ENCODE data around the gene ZFYVE16.
"Not testable (repeated sequence)": the region's sequence is repeated elsewhere in the genome, so short reads cannot be mapped to it uniquely, and the experiment has no call there.

Gene ZFYVE16

DNA sequence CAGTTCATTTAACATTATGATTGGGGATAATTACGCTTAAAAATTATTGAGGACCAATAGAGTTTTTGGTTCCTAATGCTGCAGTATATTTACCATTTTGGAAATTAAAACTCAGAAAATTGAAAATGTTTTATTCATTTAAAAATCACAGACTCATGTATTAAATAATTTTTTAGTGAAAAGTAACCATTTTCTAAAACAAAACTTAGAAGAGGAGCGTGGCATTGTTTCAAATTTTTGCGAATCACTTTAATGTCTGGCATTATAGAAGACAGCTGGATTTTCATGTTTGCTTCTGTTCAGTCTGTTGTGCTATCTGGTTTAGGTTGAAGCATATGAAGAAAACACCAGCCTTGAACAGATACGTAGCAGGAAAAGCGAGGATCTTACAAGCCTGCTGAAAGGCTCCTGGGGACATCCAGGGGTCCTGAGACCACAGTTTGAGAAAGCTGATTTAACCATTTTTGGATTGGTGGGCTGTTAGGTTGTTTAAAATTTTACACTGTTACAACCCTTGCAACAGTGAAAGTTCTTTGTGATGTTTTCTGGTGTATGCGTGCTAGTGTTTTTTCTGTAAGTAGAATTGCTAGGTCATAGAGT lies 1.6 kb downstream of the ZFYVE16 start:
- DNase-seq (ENCODE audit: low read depth, low spot score), result peak; percentile 23

DNA sequence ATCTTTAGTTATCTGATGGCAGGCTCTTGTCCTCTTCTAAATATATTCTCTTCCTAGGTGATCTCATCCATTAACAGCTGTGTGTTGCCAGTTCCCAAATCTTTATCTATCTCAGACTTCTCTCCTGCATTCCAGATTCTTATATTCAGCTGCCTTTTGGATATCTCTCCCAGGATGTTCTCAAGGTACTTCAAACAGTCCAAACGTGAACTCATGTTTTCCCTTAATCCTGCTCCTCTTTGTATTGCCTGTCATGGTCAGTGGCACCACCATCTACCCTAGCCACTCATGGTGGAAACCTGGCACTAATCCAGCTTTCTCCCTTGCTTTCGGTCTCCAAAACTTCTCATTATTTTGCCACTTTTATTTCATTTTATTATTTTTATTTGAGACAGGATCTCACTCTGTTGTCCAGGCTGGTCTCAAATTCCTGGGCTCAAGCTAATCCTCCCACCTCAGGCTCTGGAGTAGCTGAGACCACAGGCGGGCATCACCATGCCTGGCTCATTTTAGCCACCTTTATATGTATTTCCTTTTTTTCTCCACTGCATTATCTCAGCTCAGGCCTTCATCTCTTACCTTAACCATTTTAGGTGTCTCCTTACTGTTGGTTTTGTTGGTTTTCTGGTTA lies 3.8 kb downstream of the ZFYVE16 start:
- DNase-seq (ENCODE audit: low read depth, low spot score), result no peak

DNA sequence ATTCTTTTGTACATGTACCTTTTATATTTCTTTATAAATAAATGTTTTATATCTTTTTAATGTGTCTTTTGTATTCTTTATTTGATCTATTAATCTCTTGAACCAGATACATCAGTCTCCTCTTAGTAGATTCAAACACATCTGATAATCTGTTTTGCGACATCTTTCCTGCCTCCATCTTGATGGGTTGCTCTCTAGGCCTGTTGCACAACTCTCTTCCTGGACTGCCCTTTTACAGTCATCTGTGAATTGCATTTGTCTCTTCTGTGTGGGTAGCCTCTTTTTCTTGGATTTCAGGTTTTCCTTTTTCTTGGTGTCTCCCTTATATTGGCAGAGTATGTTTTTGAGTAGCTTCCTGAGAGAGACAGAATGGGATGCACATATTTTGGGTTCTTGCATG lies 6.2 kb downstream of the ZFYVE16 start:
- no peak for DNase-seq (ENCODE audit: low read depth, low spot score)

DNA sequence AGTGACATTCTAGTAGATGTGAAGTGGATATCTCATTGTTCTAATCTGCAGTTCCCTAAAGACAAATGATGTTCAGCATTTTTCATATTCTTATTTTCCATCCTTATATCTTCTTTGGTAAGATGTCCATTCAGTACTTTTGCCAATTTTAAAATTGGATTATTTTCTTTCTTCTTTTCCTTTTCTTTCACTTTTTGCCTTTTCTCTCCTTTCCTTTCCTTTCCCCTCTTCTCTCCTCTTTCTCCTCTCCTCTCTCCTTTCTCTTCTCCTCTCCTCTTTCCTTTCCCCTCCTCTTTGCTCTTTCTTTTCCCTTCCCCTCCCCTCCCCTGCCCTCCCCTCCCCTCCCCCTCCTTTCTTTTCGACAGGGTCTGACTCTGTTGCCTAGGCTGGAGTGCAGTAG lies 10.1 kb downstream of the ZFYVE16 start:
- DNase-seq (ENCODE audit: low read depth, low spot score), result no peak

DNA sequence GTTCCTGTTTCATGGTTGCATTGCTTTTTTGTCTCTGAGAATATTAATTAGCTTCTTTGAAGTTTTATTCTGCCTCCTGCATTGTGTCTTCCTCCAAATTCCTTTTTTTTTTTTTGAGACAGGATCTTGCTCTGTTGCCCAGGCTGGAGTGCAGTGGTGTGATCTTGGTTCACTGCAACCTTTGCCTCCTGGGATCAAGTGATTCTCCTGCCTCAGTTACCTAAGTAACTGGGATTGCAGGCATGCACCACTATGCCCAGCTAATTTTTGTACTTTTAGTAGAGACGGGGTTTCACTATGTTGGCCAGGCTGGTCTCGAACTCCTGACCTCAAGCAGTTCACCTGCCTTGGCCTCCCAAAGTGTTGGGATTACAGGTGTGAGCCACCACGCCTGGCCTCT lies 16.5 kb downstream of the ZFYVE16 start:
- not testable (repeated sequence) for DNase-seq (ENCODE audit: low read depth, low spot score)

DNA sequence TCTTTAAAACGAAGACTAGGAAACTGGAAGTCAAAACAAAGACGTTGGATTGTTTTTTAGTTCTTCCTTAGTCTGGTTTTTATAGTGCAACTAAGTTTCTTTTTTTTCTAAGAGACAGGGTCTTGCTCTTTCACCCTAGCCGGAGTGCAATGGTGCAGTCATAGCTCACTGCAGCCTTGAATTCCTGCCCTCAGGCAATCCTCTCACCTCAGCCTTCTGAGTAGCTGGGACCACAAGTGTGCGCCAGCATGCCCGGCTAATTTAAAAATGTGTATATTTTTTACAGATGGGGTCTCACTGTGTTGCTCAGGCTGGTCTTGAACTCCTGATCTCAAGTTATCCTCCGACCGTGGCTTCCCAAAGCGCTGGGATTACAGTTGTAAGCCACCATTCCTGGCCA lies 27.6 kb downstream of the ZFYVE16 start:
- DNase-seq (ENCODE audit: low read depth, low spot score), result no peak

DNA sequence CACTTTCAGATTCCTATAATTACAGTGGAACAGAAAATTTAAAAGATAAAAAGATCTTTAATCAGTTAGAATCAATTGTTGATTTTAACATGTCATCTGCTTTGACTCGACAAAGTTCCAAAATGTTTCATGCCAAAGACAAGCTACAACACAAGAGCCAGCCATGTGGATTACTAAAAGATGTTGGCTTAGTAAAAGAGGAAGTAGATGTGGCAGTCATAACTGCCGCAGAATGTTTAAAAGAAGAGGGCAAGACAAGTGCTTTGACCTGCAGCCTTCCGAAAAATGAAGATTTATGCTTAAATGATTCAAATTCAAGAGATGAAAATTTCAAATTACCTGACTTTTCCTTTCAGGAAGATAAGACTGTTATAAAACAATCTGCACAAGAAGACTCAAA lies 29.5 kb downstream of the ZFYVE16 start:
- DNase-seq (ENCODE audit: low read depth, low spot score), result no peak

DNA sequence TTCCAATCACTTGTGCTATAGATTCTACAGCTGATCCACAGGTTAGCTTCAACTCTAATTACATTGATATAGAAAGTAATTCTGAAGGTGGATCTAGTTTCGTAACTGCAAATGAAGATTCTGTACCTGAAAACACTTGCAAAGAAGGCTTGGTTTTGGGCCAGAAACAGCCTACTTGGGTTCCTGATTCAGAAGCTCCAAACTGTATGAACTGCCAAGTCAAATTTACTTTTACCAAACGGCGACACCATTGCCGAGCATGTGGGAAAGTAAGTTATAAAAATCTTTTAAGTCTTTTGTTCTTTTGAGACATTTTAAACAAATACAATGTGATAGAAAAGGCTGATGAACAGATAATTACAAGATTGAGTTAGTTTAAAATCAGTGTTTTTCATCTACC lies 30.9 kb downstream of the ZFYVE16 start:
- DNase-seq (ENCODE audit: low read depth, low spot score), result no peak

DNA sequence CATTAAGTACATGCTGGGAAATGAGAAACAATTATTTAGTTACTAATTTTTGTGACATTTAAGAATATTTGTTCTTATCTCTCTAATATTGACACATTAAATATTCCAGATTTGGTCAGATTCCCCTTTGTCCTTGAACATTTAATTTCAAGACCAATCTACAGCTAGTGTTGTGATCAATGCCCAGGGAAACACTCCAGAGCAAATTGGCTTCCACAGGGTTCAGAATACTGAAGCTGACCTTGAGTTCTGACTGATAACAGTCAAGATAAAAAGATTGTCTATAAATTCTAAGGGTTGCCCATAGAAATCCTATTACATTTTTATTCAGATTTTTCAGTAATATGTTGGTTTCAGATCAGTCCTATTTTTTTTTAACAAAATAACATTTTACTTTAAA lies 31.3 kb downstream of the ZFYVE16 start:
- DNase-seq (ENCODE audit: low read depth, low spot score), result no peak

DNA sequence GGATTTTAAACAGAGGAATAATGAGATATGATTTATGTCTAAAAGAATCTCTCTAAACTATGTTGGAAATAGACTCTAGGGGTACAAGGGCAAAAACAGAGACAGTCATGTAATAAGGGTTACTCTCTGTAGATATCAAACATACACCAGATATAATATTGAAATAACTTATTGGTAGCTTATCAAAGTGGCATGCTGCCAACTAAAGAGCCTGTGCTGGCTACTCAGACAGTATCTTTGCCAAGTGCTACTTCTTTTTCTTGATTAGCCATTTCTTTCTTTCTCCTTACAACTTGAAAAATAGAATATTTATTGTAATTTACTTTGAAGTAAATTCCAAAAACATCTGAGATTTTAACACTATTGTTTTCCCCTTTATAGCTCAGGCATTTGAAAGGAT lies 34.9 kb downstream of the ZFYVE16 start:
- DNase-seq (ENCODE audit: low read depth, low spot score), result no peak

DNA sequence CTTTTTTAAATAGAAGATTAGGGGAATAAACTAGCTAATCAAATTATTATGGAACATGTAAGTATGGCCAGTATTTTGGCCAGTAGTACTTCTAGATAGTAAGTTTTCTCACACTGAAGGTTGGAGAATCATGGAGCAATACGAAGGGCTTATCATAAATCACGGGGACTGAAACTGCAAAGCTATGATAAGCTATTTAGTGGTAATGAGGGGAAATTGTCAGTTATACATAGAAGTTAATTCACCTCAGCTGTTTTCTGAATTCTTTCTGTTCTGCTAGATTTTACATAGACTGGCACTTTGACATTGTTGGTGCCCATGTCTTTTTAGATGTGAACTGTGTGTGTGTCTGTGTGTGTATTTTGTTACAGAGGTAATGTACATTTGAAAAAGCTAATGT lies 45.5 kb downstream of the ZFYVE16 start:
- DNase-seq (ENCODE audit: low read depth, low spot score), result no peak

DNA sequence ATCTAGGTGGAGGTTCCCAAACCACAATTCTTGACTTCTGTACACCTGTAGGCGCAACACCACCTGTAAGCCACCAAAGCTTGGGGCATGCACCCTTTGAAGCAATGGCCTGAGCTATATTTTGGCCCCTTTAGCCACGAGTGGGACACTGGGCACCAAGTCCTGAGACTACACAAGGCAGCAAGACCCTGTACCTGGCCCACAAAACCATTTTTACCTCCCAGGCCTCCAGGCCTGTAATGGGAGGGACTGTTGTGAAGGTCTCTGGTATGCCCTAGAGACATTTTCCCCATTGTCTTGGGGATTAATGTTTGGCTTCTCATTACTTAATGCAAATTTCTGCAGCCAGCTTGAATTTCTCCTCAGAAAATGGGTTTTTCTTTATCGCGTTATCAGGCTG lies 55.4 kb downstream of the ZFYVE16 start:
- no peak for DNase-seq (ENCODE audit: low read depth, low spot score)

DNA sequence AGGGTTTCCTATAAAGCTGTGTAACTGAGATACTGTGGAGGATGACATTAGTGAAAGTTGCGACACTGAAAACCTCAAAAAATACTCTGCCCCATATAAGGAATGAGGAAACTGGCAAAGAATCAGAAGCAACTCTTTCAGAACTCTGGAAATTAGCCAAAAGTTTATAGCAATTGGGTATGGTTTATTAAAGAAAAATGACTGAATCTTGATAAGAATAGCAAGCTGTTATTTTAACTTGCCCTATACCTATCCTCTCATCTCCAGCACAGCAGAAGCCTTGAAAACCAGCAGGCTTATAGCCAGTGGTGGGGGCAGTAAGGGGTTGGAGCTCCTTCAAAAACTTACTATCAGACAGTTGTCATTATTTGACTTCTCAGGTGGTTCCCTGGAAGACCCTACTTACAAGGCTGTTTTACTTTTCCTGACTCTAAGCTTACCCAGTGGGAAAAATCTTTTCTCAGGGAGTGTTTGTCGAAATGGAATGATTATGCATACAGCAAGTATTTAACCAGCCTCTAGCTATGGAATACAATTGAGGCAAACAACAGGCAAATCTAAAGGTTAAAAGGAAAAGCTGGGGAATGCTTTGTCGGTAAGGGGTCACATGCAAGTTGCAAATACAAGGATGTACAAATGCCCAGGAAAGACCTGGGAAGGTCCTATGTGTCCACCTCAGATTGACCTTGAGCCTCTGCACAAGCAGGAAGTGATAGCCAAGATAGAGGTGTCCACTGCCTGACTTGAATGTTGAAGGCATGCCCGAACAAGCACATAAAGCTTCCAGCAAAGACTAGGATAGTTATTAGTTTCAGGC lies 59.0 kb downstream of the ZFYVE16 start:
- peak; percentile 10 for DNase-seq (ENCODE audit: low read depth, low spot score)

DNA sequence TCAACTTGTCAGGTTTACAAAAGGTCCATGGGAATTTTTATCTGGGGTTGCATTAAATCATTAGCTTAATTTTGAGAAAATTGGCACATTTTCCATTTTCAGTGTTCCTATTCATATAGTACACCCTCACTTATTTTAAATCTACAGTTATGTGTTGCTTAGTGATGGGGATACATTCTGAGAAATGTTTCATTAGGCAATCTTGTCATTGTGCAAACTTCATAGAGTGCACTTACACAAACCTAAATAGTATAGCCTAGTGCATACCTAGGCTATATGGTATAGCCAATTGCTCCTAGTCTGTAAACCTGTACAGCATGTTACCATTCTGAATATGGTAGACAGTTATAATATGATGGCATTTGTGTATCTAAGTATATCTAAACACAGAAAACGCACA lies 60.3 kb downstream of the ZFYVE16 start:
- no peak for DNase-seq (ENCODE audit: low read depth, low spot score)

DNA sequence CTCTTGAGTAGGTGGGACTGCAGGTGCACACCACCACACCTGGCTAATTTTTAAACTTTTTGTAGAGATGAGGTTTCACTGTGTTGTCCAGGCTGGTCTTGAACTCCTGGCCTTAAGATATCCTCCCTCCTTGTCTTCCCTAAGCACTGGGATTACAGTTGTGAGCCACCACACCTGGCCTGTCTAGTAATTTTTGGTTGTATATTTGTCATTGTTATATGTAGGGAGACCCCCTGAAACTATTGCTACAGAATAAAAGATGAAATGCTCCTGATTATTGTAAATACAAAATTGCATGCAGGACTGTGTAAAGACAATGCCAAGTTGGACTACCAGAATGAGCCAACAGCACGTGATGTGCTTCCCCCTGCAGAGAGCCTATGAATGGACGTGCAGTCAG lies 62.8 kb downstream of the ZFYVE16 start:
- DNase-seq (ENCODE audit: low read depth, low spot score), result not testable (repeated sequence)

DNA sequence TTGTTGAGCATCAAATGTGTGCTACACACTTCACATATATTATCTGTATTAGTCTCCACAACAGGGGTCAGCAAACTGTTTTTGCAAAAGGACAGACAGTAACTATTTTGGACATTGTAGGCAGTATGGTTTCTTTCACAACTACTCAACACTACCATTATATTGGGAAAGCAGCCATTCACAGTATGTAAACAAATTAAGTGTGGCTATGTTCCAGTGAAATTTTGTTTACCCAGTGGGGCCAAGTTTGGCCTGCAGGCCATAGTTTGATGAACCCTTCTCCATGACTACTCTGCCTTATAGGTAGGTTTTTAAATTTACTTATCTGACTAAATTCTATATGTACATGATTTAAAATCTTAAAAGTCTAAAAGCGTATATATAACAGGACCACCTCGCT lies 67.1 kb downstream of the ZFYVE16 start:
- no peak for DNase-seq (ENCODE audit: low read depth, low spot score)

DNA sequence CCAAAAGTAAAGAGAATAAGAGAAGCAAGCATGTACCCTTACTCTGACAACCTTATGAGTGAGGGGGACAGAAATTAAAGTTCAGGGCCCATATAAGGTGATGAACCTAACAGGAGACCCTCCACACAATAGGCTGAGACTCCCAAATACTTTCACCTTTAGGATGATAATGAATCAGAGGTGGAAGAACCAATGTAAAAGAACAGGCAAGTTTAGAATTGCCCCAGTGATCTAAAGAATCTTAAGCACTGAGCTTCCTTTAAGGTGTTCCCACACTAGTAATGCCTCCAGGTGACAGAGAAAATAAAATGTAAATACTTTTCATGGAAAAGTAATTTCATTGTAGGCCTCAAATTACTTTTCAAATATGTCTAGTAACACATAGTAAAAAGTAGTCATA lies 71.8 kb downstream of the ZFYVE16 start:
- DNase-seq (ENCODE audit: low read depth, low spot score), result no peak

DNA sequence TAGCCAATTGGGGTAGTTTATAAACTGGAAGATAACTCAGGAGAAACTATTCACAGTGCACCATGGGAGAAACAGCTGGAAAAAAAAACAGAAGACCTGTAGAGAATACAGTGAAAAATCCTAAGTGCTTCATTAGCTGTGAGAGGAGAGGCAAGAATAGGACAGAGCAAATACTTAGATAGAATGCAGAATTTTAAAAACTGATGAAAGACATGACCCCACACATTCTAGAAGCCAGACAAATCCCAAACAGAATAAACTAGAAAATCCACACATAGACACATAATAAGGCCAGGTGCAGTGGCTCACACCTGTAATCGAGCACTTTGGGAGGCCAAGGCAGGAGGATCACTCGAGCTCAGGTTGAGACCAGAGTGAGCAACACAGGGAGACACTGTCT lies 72.5 kb downstream of the ZFYVE16 start:
- DNase-seq (ENCODE audit: low read depth, low spot score), result no peak

DNA sequence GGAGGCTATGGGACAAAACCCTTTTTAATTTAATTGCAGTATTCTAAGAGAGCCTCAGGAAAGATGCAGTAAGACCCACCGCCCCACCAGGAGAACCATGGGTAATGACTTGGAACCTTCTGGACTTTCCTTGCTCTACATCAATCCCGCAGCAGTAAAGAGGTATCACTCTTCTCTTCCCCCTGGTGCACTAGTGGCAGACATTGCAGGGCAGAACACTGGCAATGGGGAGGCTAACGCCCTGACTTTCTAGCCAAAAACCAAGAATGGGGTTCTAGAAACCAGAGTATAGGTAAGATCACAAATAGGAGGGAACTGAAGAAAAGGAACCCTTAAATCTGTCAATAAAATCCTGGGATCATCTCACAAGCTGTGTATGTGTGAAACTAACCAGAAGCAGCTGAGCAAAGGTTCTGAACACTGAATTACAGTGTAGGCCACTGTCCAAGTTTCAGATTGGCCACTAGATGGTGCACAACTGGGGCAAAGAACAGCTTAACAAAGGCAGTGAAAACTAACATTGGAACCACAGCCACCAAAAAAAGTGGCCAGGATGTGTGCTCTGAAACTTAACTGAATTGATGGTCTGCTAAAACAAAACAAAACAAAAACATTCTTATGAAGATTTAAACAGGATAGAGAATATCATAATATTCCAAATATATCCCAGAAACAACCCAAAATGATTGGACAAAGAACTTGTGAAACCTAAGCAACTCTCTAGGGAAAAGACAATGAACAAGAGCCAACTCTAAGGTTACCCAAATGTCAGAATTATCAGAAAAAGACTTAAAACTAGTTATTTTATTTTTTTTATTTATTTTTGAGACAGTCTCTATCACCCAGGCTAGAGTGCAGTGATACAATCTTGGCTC lies 73.4 kb downstream of the ZFYVE16 start:
- DNase-seq (ENCODE audit: low read depth, low spot score), result peak; percentile 62

DNA sequence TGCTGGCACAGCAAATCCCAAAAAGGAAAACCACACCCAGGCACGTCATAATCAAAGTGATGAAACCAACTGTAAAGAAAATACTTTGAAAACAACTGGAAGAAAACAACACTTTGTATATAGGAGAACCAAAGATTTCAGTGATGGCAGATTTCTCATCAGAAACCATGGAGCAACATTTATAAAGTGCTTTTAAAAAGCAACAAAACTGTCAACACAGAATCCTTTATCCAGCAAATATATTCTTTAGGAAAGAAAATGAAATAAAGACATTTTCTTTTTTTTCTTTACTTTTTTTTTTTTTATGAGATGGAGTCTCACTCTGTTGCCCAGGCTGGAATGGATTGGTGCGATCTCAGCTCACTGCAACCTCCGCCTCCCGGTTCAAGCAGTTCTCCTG lies 74.7 kb downstream of the ZFYVE16 start:
- DNase-seq (ENCODE audit: low read depth, low spot score), result no peak

DNA sequence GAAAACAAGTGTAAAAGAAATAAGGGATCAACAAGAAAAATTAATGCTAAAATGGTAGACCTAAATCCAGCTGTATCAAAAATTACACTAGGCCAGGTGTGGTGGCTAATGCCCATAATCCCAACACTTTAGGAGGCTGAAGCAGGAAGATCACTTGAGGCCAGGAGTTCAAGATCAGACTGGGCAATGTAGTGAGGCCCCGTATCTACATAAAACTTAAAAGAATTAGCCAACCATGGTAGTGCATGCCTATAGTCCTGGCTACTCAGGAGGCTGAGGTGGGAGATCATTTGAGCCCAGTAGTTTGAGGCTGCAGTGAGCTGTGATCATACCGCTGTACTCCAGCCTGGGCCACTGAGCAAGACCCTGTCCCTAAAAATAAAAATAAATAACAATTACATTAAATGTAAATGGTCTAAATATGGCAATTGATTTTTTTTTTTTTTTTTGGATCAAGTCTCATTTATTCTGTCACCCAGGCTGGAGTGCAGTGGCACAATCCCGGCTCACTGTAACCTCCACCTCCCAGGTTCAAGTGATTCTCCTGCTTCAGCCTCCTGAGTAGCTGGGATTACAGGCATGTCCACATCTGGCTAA lies 75.9 kb downstream of the ZFYVE16 start:
- no peak for DNase-seq (ENCODE audit: low read depth, low spot score)

DNA sequence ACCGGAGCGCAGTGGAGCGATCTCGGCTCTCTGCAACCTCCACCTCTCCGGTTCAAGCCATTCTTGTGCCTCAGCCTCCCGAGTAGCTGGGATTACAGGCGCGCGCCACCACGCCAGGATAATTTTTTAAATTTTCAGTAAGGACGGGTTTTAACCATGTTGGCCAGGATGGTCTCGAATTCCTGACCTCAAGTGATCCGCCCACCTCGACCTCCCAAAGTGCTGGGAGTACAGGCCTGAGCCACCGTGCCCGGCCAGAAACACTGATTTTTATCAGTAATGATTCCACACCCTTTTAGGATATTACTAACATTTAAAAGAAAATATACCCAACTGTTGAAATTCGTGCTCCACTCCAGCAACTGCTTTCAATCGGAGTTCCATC lies 79.6 kb downstream of the ZFYVE16 start:
- no peak for DNase-seq (ENCODE audit: low read depth, low spot score)
